T-helper 2 cell (primary cell): ENCODE measurements around the gene PSMC1.

Experiments
- DNase-seq, 5 experiments: peaks; one replicate each; pipeline versions ENCODE4 v3.0.0 to v3.0.0-alpha.2; 2012 to 2022

PSMC1 gene

DNA sequence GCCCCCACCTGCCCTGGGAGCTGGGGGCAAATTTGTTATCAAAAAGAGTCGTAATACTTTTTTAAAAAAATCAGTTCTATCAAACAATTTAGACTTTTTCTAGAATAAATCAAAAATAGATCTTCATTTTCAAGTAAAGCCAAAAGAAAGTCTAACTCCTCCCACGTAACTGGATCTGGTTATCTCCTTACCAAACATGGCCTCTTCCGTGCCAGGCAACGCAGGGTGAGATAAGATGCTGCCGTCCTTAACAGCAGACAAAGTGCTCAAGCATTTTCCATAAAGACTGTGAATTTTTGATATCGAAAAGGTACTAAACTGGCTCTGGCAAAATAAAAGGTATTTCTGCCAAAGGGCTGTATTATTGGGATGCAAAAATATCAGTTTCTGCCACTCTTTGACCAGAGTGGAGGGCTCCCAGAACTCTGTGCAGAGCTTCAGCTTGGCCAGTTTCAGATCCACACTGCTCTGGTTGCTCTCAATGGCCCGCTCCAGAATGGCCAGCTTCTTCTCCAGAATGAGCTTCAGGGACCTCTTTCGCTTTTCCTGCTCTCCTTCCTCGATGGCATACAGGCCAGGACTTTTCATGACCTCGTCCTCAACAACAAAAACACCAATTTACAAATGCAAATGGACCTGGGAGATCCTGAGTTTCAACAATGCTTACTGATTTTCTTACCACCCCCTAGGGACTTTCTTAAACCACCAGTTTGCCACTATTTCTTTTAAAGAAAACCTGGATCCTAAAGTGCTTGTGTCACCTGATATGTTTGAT, 46.4 kb downstream of the PSMC1 start:
- no peak for DNase-seq

DNA sequence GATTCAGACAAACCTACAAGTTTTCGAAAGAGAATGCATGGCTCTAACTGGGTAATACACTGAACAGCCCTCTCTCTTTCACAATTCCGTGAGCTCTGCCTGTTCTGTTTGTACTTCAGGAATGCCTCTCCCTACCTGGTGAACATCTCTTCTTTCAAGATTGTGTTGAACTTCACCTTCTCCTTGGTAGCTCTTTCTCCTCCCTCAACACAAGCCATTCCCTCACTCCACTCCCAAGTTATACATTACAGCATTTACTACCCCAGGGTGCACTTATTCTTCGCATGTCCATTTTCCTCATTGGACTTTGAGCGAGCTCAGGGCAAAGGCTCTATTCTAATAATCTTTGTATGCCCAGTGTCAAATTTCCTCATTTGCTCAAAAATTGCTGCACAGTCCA, 47.1 kb downstream of the PSMC1 start:
- no peak for DNase-seq

DNA sequence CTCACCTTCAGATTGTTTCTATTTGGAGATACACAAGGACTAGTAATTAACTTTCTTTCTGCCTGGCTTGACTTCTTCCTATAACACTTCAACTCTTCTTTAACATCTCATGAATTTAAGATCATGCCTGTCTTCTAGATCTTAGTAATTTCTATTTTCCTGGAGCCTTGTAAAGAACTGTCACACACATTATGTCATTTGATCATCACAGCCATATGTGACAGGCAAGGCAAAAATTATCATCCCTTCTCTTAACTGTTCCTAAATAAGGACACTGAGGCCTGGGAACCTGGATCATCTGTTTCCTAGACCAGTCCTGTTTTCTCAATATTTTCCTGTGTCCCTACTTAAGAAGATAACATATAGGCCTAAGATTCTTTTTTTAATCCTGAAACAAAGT, 48.1 kb downstream of the PSMC1 start:
- no peak for DNase-seq

DNA sequence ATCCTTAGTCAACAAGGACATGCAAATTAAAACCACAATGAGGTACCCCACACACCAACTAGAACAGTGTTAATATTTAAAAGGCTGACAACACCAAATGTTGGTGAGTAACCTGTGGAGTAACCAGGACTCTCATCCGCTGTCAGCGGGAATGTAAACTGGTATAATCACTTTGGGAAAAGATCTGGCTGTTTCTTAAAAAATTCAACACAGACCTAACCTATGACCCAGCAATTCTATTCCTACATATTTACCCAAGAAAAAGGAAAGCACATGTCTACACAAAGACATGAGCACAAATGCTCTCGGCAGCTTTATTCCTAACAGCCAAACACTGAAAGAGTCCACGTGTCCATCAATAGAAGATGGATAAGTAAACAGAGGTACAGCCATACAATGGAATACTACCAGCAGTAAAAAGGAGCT, 48.8 kb downstream of the PSMC1 start:
- no peak for DNase-seq

DNA sequence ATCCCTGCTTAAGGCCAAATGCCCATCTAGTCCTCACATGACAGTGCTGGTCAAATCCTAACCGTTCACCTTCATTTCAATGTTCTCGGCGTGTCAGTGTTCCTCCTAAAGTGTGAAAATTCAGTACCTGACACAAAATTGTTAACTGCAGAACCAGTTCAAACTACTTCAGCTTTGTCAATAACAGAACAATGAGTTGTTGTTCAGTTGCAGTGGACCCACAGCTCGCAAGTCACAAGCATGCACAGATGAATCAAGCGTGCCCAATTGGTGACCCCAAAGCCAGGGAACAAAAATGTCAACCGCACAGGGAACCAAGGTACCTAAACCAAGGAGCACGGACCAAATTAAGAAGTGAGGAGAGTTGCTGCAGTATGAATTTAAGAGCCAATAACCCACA, 52.2 kb downstream of the PSMC1 start:
- DNase-seq, result no peak

DNA sequence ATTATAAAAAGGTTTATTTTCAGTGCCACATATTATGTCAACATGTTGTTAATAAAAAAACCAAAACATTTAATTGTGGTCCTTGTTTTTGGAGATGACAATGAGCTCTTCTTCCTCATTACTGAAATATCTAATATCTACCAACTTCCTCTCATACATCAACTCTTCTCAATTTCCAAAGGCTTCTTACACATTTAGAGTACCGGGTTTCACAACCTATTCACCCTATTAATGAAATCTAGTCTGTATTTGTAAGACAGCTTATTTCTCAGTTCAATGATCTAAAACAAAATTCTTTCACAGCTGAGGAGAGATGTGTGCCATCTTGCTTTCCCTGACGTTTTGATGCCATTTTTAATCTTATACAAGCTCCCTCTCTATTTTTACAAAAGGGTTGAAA, 60.9 kb downstream of the PSMC1 start:
- DNase-seq, result no peak

DNA sequence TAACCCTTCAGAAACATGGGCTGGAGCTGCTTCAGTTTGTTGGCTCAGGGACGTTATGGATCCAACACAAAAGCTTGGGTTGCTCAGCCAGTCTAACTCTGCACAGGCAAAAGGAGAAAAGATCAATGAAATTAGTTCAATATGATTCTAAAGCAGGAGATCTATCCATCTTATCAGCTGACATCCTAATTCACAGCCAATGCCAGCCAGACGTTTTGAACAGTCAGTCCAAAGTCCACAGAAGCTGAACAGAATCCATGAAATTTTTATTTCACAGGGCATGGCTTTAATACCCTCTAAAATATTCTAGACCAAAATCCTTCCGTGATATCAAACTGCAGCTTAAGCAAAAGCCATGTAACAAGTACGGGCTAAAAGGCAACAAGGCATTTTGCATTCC, 61.7 kb downstream of the PSMC1 start:
- DNase-seq, result no peak

DNA sequence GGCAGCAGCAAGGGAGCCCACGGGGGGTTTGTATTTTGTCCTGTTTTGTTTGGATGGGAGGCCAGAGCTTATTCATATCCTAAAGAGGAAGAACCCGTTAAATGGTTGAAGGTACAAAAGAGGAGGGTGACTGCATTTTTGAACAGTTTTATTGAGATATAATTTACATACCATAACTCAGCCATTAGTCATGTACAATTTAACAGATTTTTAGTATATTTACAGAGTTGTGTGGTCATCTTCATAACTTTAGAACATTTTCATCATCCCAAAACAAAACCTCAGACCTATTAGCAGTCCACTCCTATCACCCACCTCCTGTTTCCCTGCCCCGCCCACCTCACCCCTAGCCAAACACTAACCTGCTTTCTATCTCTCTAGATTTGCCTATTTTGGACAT, 62.8 kb downstream of the PSMC1 start:
- DNase-seq, result no peak

DNA sequence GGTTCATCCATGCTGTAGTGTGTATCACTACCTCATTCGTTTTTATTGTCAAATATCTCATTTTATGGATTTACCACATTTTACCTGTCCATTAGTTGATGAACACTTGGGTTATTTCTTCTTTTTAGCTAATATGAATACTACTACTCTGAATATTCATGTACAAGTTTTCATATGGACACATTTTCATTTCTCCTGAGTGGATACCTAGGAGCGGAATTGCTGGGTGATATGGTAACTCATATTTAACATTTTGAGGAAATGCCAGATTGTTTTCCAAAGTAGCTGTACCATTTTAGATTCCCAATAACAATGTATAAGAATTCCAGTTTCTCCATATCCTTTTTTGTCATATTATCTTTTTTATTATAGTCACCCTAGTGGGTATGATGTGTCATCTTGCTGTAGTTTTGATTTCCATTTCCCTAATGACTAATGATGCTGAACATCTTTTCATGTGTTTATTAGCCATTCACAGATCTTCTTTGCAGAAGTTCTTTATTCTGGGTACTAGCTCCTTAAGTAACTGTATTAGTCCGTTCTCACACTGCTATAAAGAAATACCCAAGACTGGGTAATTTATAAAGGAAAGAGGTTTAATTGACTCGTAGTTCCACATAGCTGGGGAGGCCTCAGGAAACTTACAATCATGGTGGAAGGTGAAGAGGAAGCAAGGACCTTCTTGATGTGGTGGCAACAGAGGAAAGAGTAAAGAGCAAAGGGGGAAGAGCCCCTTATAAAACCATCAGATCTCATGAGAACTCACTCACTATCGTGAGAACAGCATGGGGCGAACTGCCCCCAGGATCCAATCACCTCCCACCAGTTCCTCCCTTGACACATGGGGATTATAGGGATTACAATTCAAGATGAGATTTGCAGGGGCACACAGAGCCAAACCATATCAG, 63.5 kb downstream of the PSMC1 start:
- no peak for DNase-seq

DNA sequence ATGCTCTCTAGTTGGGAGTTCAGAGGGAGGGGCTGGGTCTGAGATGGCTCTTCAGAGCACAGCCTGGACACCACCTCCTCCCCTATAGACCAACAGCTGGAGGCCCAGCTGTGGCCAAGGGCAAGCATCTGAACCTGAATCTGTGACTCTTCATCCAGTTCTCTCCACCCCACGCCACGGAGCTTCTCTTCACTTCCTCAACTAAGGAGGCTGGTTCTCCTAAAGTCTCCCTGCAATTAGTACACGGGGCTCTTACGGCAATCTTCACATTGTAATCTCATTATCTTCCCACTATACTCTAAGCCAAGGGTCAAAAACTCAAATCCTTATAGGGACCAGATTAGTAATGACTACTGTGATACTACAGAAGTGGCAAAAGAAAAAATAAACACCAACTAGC, 65.5 kb downstream of the PSMC1 start:
- no peak for DNase-seq
